ENCODE measurements around the gene SLC4A1.

- TF ChIP-seq CTCF (IDR thresholded peaks at IDR 0.05; ENCODE audit: borderline replicate concordance, extremely low read depth, low read length, poor library complexity, severe bottlenecking): no peak
- no peak for TF ChIP-seq EZH2 (IDR thresholded peaks at IDR 0.05; ENCODE audit: borderline replicate concordance, low read depth, low read length, severe bottlenecking)
Observed at GRCh38 chr17:44260296-44260695, 7.6 kb downstream of the SLC4A1 start.

Data from DND-41 (cell line).